CD4-positive, CD25-positive, alpha-beta regulatory T cell (primary cell): Measurements from ENCODE around the gene TAAR1. TPM values are rescaled to one million over a fixed set of nuclear protein-coding genes. Genes with fewer than 3 reads are reported as not detected.
"Not testable (repeated sequence)": the region's sequence is repeated elsewhere in the genome, so short reads cannot be mapped to it uniquely, and the experiment has no call there.

ENCODE experiments used
- ATAC-seq, 2 donors: fragments of 150-1000 bp; cut with Tn5 transposase; one replicate each; pipeline ENCODE4 v1.10.0; 2021; ENCODE audit warnings: low read depth in 2 of 2, moderate number of reproducible peaks in 2 of 2, moderate library complexity in 1 of 2
- DNase-seq, 3 donors: peaks; one replicate each; pipeline versions ENCODE4 v3.0.0 to v3.0.0-alpha.2; 2012 to 2022; ENCODE audit warnings: mixed read lengths in 1 of 3
- H3K27ac ChIP-seq: one replicate; pipeline ENCODE4 v1.7.0; 2013; ENCODE audit warnings: mild to moderate bottlenecking, low read length; ENCODE audit not compliant: insufficient read depth, poor library complexity, severe bottlenecking
- H3K27me3 ChIP-seq: one replicate; pipeline ENCODE4 v1.7.0; 2013; ENCODE audit warnings: low read length; ENCODE audit not compliant: control insufficient read depth, insufficient read depth
- H3K36me3 ChIP-seq: one replicate; pipeline ENCODE4 v1.7.0; 2013; ENCODE audit warnings: mild to moderate bottlenecking, low read length, moderate library complexity; ENCODE audit not compliant: control insufficient read depth, insufficient read depth
- H3K4me1 ChIP-seq: 2 replicates; pipeline ENCODE4 v1.7.0; 2013; ENCODE audit warnings: mild to moderate bottlenecking, low read length; ENCODE audit not compliant: insufficient read depth, control insufficient read depth, poor library complexity, severe bottlenecking
- H3K4me3 ChIP-seq: one replicate; pipeline ENCODE4 v1.7.0; 2013; ENCODE audit warnings: low read depth, mild to moderate bottlenecking, low read length, moderate library complexity
- H3K9me3 ChIP-seq, 2 experiments: 1 replicate in 1 of 2; 2 replicates in 1 of 2; pipeline ENCODE4 v1.7.0; 2013; ENCODE audit warnings: low read length in 2 of 2, mild to moderate bottlenecking in 1 of 2, moderate library complexity in 1 of 2; ENCODE audit not compliant: control insufficient read depth in 2 of 2
- H3K27ac Mint-ChIP-seq, 3 donors: one replicate each; pipeline ENCODE4 v1.8.0; 2020 to 2022; ENCODE audit warnings: mild to moderate bottlenecking in 3 of 3, mixed read lengths in 3 of 3, moderate library complexity in 2 of 3
- H3K27me3 Mint-ChIP-seq: one replicate; pipeline ENCODE4 v1.8.0; 2022; ENCODE audit warnings: mild to moderate bottlenecking, mixed read lengths
- H3K36me3 Mint-ChIP-seq: one replicate; pipeline ENCODE4 v1.8.0; 2020; ENCODE audit warnings: mixed read lengths
- H3K4me1 Mint-ChIP-seq, 4 donors: one replicate each; pipeline ENCODE4 v1.8.0; 2020 to 2022; ENCODE audit warnings: mixed read lengths in 4 of 4, mild to moderate bottlenecking in 1 of 4
- H3K4me3 Mint-ChIP-seq, 4 donors: one replicate each; pipeline ENCODE4 v1.8.0; 2020 to 2022; ENCODE audit warnings: mild to moderate bottlenecking in 4 of 4, mixed read lengths in 4 of 4, moderate library complexity in 3 of 4
- H3K9me3 Mint-ChIP-seq, 7 donors: one replicate each; pipeline ENCODE4 v1.8.0; 2020 to 2022; ENCODE audit warnings: mixed read lengths in 7 of 7, mild to moderate bottlenecking in 3 of 7, moderate library complexity in 2 of 7
- polyA plus RNA-seq, 4 donors: library from polyadenylated mRNA; unstranded; fragments of 300-500 nt; fragmentation: Illumina TruSeq; gene quantifications; one replicate each; pipeline ENCODE4 v1.2.3, GENCODE V29; 2021
- total RNA-seq: library from RNA; stranded (reverse); gene quantifications from one replicate; pipeline ENCODE4 v1.2.3, GENCODE V29; 2022

The TAAR1 gene
- total and polyA plus RNA-seq, 5 donors from 2014 or later, result not detected

DNA sequence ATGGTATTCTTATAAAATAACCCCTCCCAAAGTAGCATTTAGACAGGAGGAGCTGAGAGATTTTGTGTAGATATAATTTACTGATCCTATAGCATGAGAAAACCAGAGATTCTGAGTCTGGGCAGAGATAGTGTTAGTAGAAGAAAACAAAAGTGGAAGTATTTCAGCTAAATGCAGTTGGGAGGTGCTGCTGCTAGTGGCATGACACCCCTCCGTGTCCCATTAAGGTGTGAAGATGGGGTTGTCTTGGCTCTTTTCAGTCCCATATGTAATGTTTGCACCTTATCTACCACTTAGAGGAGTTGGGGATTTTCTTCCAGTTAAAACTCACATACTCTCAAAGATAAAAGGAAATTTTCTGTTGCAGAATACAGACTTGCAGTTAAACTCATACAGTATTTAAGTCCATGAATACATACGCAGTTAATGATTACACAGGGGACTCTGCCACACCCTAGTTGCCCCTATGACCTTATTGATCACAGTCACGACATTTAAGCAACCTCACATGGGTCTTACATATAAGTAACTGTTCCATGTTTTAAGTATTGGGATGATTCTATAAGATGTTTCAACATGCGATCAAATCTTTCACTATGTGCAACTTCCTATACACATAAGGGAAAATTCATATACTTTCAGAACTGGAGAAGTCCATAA, 46.4 kb downstream of the TAAR1 start:
- no peak for DNase-seq
- Histone ChIP-seq H3K36me3 (no peaks in the 10 kb centered on the region), H3K4me3 (no peak overlapping the region), H3K27ac (no peak overlapping the region), H3K9me3 (no peaks in the 10 kb centered on the region), H3K27me3 (peaks cover 2% of the 10 kb centered on the region), H3K4me1 (no peaks in the 10 kb centered on the region)
- H3K27me3 Mint-ChIP-seq, result peaks cover 16% of the 10 kb centered on the region
- H3K27ac Mint-ChIP-seq, result no peak overlapping the region
- no peaks in the 10 kb centered on the region for H3K9me3 Mint-ChIP-seq
- no peaks in the 10 kb centered on the region for H3K36me3 Mint-ChIP-seq
- no peak overlapping the region for H3K4me3 Mint-ChIP-seq
- no peak for ATAC-seq
- H3K4me1 Mint-ChIP-seq, result no peaks in the 10 kb centered on the region

DNA sequence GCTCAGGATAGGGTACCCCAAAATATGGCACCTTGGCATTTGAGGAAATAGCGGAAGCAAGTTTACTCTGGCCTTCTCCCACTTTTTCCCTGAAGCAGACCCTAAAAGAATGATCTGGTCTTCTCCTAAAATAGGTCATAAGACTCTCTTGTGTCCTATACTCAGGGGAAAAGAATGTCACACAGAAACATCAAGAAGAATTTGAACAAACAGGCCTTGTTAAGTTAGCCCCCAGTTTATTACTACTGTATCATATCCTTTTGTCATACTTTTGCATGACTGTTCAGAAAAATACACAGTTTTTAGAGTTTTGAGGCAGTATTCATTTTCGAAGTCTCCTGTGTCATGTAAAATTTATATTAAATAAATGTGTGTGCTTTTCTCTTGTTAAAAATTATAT, 47.4 kb downstream of the TAAR1 start:
- Mint-ChIP-seq H3K27me3 (peaks cover 7% of the 10 kb centered on the region), H3K9me3 (no peaks in the 10 kb centered on the region), H3K4me3 (no peak overlapping the region), H3K36me3 (no peaks in the 10 kb centered on the region), H3K4me1 (no peaks in the 10 kb centered on the region), H3K27ac (no peak overlapping the region)
- no peak overlapping the region for H3K27ac ChIP-seq
- DNase-seq (no peak), ATAC-seq (no peak)
- no peaks in the 10 kb centered on the region for H3K9me3 ChIP-seq
- H3K27me3 ChIP-seq, result peaks cover 2% of the 10 kb centered on the region
- no peaks in the 10 kb centered on the region for H3K4me1 ChIP-seq
- H3K36me3 ChIP-seq, result no peaks in the 10 kb centered on the region
- no peak overlapping the region for H3K4me3 ChIP-seq

- H3K4me1 Mint-ChIP-seq, result no peaks in the 10 kb centered on the region
- DNase-seq, result no peak
- Histone ChIP-seq H3K9me3 (no peaks in the 10 kb centered on the region), H3K4me1 (no peaks in the 10 kb centered on the region), H3K27me3 (peaks cover under 1% of the 10 kb centered on the region), H3K27ac (no peak overlapping the region), H3K4me3 (no peak overlapping the region), H3K36me3 (no peaks in the 10 kb centered on the region)
- no peak for ATAC-seq
- H3K9me3 Mint-ChIP-seq, result no peaks in the 10 kb centered on the region
- H3K27ac Mint-ChIP-seq, result no peak overlapping the region
- H3K4me3 Mint-ChIP-seq, result no peak overlapping the region
- no peaks in the 10 kb centered on the region for H3K36me3 Mint-ChIP-seq
- H3K27me3 Mint-ChIP-seq, result peaks cover 10% of the 10 kb centered on the region
These were observed 51.3 kb downstream of the TAAR1 start for GRCh38 chr6:132607544-132608233.

DNA sequence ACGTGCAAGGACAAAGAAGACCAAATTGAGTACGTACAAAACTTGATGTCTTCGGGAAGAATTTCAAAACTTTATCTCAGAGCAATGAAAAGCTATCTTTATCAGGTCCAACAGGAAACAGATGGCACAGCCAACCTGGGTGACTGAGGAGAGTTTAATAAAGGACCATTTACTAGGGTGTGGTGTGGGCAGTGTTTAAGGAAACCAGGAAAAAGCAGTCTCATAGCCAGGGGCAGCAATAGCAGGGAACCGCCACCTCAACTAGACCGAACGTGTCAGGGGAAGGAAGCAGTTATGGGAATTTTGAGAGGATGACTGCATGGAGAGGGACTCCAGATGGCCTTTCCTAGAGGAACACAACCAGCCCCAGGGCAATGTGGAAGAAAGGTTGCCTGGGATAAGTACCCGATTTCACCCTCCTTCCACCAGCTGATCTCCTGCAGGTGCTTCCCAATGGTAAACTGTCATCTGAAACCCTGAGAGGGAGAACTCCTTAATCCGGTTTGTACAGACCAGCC, 54.3 kb downstream of the TAAR1 start:
- H3K4me3 Mint-ChIP-seq, result no peak overlapping the region
- ATAC-seq, result no peak
- H3K9me3 Mint-ChIP-seq, result no peaks in the 10 kb centered on the region
- Histone ChIP-seq H3K27me3 (no peaks in the 10 kb centered on the region), H3K4me1 (no peaks in the 10 kb centered on the region), H3K27ac (no peak overlapping the region), H3K4me3 (no peak overlapping the region), H3K9me3 (no peaks in the 10 kb centered on the region), H3K36me3 (no peaks in the 10 kb centered on the region)
- H3K4me1 Mint-ChIP-seq, result no peaks in the 10 kb centered on the region
- no peak for DNase-seq
- H3K27me3 Mint-ChIP-seq, result peaks cover 10% of the 10 kb centered on the region
- H3K36me3 Mint-ChIP-seq, result no peaks in the 10 kb centered on the region
- H3K27ac Mint-ChIP-seq, result no peak overlapping the region

DNA sequence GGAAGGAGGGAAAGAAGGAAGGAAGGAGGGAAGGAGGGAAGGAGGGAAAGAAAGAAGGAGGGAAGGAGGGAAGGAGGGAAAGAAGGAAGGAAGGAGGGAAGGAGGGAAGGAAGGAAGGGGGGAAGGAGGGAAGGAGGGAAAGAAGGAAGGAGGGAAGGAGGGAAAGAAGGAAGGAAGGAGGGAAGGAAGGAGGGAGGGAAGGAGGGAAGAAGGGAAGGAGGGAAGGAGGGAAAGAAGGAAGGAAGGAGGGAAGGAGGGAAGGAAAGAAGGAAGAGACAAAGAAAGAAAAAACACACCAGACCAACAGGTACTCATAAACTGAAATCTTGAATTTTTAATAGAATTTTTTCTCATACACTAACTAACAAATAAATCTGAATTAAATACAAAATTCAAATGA, 58.1 kb downstream of the TAAR1 start:
- H3K4me1 ChIP-seq, H3K4me1 Mint-ChIP-seq, H3K36me3 ChIP-seq, H3K4me3 Mint-ChIP-seq, ATAC-seq, H3K27ac ChIP-seq, DNase-seq, H3K27me3 ChIP-seq, H3K36me3 Mint-ChIP-seq, H3K4me3 ChIP-seq, H3K9me3 ChIP-seq, H3K27me3 Mint-ChIP-seq, H3K27ac Mint-ChIP-seq, H3K9me3 Mint-ChIP-seq: not testable (repeated sequence)

DNA sequence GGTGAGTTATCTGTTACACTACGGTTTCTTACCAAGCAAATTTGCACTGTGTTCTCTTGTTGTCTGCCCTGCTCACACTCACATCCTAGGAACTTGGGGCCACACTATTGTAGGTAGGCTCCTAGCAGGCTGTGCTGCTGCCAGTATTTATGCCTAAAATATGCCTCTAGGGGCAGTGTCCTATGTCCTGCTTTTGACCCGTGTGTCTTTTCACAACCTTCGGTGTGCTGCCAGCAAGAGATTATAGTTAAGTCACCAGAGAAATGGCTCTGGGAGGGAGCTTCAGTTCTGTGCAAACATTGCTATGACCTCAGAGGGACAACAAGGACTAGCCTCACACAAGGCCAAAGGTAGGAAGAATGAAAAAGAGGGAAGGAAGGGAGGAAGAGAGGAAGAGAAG, 60.5 kb downstream of the TAAR1 start:
- Histone ChIP-seq H3K27ac (no peak overlapping the region), H3K4me1 (no peaks in the 10 kb centered on the region), H3K4me3 (no peak overlapping the region), H3K9me3 (no peaks in the 10 kb centered on the region), H3K36me3 (no peaks in the 10 kb centered on the region), H3K27me3 (peaks cover 6% of the 10 kb centered on the region)
- ATAC-seq, result no peak
- H3K27me3 Mint-ChIP-seq, result peaks cover 10% of the 10 kb centered on the region
- H3K9me3 Mint-ChIP-seq, result no peaks in the 10 kb centered on the region
- H3K27ac Mint-ChIP-seq, result no peak overlapping the region
- DNase-seq, result peak in 1 of 3 donors; percentile 5
- H3K36me3 Mint-ChIP-seq, result no peaks in the 10 kb centered on the region
- no peaks in the 10 kb centered on the region for H3K4me1 Mint-ChIP-seq
- H3K4me3 Mint-ChIP-seq, result no peak overlapping the region

GRCh38 chr6:132596201-132596600, 62.8 kb downstream of the TAAR1 start:
- Histone ChIP-seq H3K9me3 (no peaks in the 10 kb centered on the region), H3K27ac (no peak overlapping the region), H3K27me3 (peaks cover 8% of the 10 kb centered on the region), H3K36me3 (no peaks in the 10 kb centered on the region), H3K4me3 (no peak overlapping the region), H3K4me1 (no peaks in the 10 kb centered on the region)
- H3K36me3 Mint-ChIP-seq, result no peaks in the 10 kb centered on the region
- no peak for DNase-seq
- H3K27ac Mint-ChIP-seq, result no peak overlapping the region
- H3K9me3 Mint-ChIP-seq, result no peaks in the 10 kb centered on the region
- no peak for ATAC-seq
- no peaks in the 10 kb centered on the region for H3K4me1 Mint-ChIP-seq
- H3K4me3 Mint-ChIP-seq, result no peak overlapping the region
- H3K27me3 Mint-ChIP-seq, result peaks cover 5% of the 10 kb centered on the region
